Hepatocyte (in vitro differentiated cells): ENCODE data around the gene XDH. TPM values are rescaled to one million over a fixed set of nuclear protein-coding genes. Genes with fewer than 3 reads are reported as not detected.

Source experiments
- DNase-seq: peaks from one replicate; pipeline ENCODE4 v3.0.0-alpha.2; 2016; ENCODE audit warnings: low spot score
- H2AFZ ChIP-seq: fragments of 200-600 bp; sonication (generic); 2 replicates; pipeline ENCODE4 v1.6.0; 2016; ENCODE audit warnings: antibody characterized with exemption, mild to moderate bottlenecking
- H3K27ac ChIP-seq: fragments of 200-600 bp; sonication (generic); 2 replicates; pipeline ENCODE4 v1.5.1; 2016; ENCODE audit warnings: mild to moderate bottlenecking
- H3K27me3 ChIP-seq: fragments of 200-600 bp; sonication (generic); 2 replicates; pipeline ENCODE4 v1.6.1; 2016
- H3K36me3 ChIP-seq: fragments of 200-600 bp; sonication (generic); replicated peaks from 2 replicates; pipeline ENCODE4 v1.5.1; 2016; ENCODE audit warnings: low read depth; ENCODE audit not compliant: insufficient read depth
- H3K4me1 ChIP-seq: fragments of 200-600 bp; sonication (generic); 2 replicates; pipeline ENCODE4 v1.5.1; 2016; ENCODE audit warnings: mild to moderate bottlenecking, moderate library complexity; ENCODE audit not compliant: insufficient read depth
- H3K4me2 ChIP-seq: fragments of 200-600 bp; sonication (generic); 2 replicates; pipeline ENCODE4 v1.6.0; 2016
- H3K4me3 ChIP-seq: fragments of 200-600 bp; sonication (generic); 2 replicates; pipeline ENCODE4 v1.5.1; 2016; ENCODE audit warnings: mild to moderate bottlenecking
- H3K79me2 ChIP-seq: fragments of 200-600 bp; sonication (generic); 2 replicates; pipeline ENCODE4 v1.6.0; 2017; ENCODE audit warnings: mild to moderate bottlenecking
- H3K9me2 ChIP-seq: fragments of 200-600 bp; sonication (generic); replicated peaks from 2 replicates; pipeline ENCODE4 v1.6.0; 2017; ENCODE audit warnings: mild to moderate bottlenecking; ENCODE audit not compliant: insufficient read depth
- H3K9me3 ChIP-seq: fragments of 200-600 bp; sonication (generic); 2 replicates; pipeline ENCODE4 v1.5.1; 2016; ENCODE audit warnings: low read depth, mild to moderate bottlenecking
- H4K20me1 ChIP-seq: fragments of 200-600 bp; sonication (generic); 2 replicates; pipeline ENCODE4 v1.6.0; 2016; ENCODE audit warnings: mild to moderate bottlenecking; ENCODE audit not compliant: insufficient read depth, poor library complexity, severe bottlenecking
- EZH2 ChIP-seq: fragments of 200-600 bp; sonication (generic); IDR thresholded peaks from 2 replicates; pipeline ENCODE4 v1.6.1; 2016; ENCODE audit warnings: antibody characterized with exemption, mild to moderate bottlenecking, borderline replicate concordance
- EZH2phosphoT487 ChIP-seq: fragments of 200-600 bp; sonication (generic); IDR thresholded peaks from one replicate; pipeline ENCODE4 v1.6.1; 2018; ENCODE audit warnings: antibody characterized with exemption, mild to moderate bottlenecking, low read depth, moderate library complexity; ENCODE audit not compliant: unreplicated experiment, severe bottlenecking
- WGBS: methylation state at CpG from one replicate; pipeline ENCODE4 v1.1.6; 2016; ENCODE audit warnings: low lambda C conversion rate; ENCODE audit errors: missing lambda C conversion rate; 5-methylcytosine and 5-hydroxymethylcytosine counted together
- polyA plus RNA-seq: library from polyadenylated mRNA; unstranded; fragments of >200 nt; fragmentation: Nextera tagmentation; extraction: Ambion mirVana; gene quantifications from 2 replicates; pipeline ENCODE4 v1.2.1, GENCODE V29; 2016
- total RNA-seq: library from RNA; depleted of rRNA; stranded (reverse); fragments of >200 nt; gene quantifications from 2 replicates; pipeline ENCODE4 v1.2.3, GENCODE V29; 2014
- TF ChIP-seq, protein P1 (sequence below): fragments of 200-600 bp; sonication (generic); IDR thresholded peaks from 2 replicates; pipeline ENCODE4 v1.5.1; 2016; ENCODE audit warnings: antibody characterized with exemption, mild to moderate bottlenecking; ENCODE audit not compliant: poor library complexity

XDH gene
- total and polyA plus RNA-seq, 2 experiments from 2014 or later, result 1.6 to 6.7 TPM

DNA sequence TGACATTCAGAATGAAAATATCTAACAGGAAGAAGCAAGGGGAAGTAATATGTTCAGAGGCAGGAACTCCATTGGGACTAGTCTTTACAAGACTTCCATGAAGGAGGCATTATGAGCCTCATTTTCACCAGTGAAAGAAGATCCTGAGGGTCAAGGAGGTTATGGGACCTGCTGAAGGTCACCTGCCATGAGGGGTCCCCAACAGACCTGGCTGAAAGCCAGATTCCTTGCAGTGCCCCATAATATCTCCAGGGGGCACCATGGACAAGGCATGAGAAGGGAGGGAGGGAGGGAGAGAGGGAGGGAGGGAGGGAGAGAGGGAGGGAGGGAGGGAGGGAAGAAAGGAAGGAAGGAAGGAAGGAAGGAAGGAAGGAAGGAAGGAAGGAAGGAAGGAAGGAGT, 27.9 kb downstream of the XDH start:
- no peaks in the 10 kb centered on the region for H3K79me2 ChIP-seq
- H3K4me3 ChIP-seq, result no peak overlapping the region
- no peaks in the 10 kb centered on the region for H4K20me1 ChIP-seq
- no peak overlapping the region for H3K4me2 ChIP-seq
- no peaks in the 10 kb centered on the region for H3K27me3 ChIP-seq
- H3K27ac ChIP-seq, result no peak overlapping the region
- no peaks in the 10 kb centered on the region for H3K9me2 ChIP-seq
- DNase-seq, result no peak
- no peaks in the 10 kb centered on the region for H3K36me3 ChIP-seq
- H3K4me1 ChIP-seq, result no peaks in the 10 kb centered on the region
- no peaks in the 10 kb centered on the region for H3K9me3 ChIP-seq
- TF ChIP-seq EZH2phosphoT487 (no peak), EZH2 (no peak)
- TF ChIP-seq, protein P1, sequence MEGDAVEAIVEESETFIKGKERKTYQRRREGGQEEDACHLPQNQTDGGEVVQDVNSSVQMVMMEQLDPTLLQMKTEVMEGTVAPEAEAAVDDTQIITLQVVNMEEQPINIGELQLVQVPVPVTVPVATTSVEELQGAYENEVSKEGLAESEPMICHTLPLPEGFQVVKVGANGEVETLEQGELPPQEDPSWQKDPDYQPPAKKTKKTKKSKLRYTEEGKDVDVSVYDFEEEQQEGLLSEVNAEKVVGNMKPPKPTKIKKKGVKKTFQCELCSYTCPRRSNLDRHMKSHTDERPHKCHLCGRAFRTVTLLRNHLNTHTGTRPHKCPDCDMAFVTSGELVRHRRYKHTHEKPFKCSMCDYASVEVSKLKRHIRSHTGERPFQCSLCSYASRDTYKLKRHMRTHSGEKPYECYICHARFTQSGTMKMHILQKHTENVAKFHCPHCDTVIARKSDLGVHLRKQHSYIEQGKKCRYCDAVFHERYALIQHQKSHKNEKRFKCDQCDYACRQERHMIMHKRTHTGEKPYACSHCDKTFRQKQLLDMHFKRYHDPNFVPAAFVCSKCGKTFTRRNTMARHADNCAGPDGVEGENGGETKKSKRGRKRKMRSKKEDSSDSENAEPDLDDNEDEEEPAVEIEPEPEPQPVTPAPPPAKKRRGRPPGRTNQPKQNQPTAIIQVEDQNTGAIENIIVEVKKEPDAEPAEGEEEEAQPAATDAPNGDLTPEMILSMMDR, result no peak
- H2AFZ ChIP-seq, result no peak overlapping the region

DNA sequence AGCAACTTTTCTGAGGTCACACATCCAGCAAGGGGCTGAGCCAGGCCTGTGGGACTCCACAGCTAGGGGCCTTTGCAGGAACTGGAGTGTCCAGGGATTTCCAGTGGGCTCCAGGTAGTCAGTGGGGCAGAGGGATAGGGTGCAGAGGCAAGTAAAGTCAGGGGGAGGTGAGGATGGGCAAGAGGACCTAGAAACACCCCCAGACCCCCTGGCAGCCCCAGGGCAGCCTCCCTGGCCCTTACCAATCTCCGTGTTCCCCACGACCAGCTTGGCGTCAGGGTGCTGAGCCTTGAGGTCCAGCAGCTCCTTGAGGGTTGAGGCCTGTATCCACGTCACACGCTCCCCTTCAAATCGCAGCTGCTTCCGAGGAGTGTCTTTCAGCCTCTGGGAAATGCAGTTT, 28.4 kb downstream of the XDH start:
- 94% methylated on average over 7 of the region's 7 CpGs for WGBS

DNA sequence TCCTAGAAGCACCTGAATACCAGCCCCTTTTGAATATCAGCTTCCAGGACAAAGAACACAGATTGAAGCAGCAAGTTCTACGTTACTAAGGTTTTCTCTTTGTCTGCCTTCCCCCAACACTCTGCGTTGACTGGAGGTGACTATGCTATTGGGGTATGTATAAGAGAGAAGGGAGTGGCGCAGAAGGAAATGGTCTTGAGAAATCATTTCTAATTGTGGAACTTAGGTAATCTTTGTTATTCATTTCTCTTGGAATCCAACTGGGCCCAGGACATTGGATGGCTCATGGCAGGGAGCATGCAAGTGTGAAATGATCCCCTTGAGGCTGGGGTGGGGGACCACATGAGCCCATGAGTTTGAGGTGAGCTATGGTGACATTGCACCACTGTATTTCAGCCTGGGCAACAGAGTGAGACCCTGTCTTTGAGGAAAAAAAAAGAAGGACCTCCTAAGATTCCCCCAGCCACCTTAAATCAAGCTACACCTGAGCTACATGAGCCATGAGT, 29.7 kb downstream of the XDH start:
- H3K9me3 ChIP-seq, result no peaks in the 10 kb centered on the region
- 91% methylated on average over 3 of the region's 3 CpGs for WGBS
- H3K4me1 ChIP-seq, result no peaks in the 10 kb centered on the region
- no peaks in the 10 kb centered on the region for H4K20me1 ChIP-seq
- no peak overlapping the region for H3K4me2 ChIP-seq
- DNase-seq, result no peak
- no peaks in the 10 kb centered on the region for H3K79me2 ChIP-seq
- TF ChIP-seq EZH2phosphoT487 (no peak), EZH2 (no peak)
- TF ChIP-seq, protein P1, result no peak
- H3K27ac ChIP-seq, result peak overlapping the region; percentile 50
- H3K27me3 ChIP-seq, result no peaks in the 10 kb centered on the region
- H3K4me3 ChIP-seq, result no peak overlapping the region
- no peak overlapping the region for H2AFZ ChIP-seq
- no peaks in the 10 kb centered on the region for H3K36me3 ChIP-seq
- no peaks in the 10 kb centered on the region for H3K9me2 ChIP-seq

More for the DNA sequence above, 28.4 kb downstream of the XDH start:
- no peak for DNase-seq
- Histone ChIP-seq H3K4me2 (no peak overlapping the region), H3K79me2 (no peaks in the 10 kb centered on the region), H3K4me3 (no peak overlapping the region), H3K4me1 (no peaks in the 10 kb centered on the region), H3K27ac (no peak overlapping the region), H3K9me2 (no peaks in the 10 kb centered on the region), H2AFZ (no peak overlapping the region), H4K20me1 (no peaks in the 10 kb centered on the region), H3K9me3 (no peaks in the 10 kb centered on the region), H3K36me3 (no peaks in the 10 kb centered on the region), H3K27me3 (no peaks in the 10 kb centered on the region)
- TF ChIP-seq EZH2, result no peak
- no peak for TF ChIP-seq EZH2phosphoT487
- TF ChIP-seq, protein P1, result no peak

DNA sequence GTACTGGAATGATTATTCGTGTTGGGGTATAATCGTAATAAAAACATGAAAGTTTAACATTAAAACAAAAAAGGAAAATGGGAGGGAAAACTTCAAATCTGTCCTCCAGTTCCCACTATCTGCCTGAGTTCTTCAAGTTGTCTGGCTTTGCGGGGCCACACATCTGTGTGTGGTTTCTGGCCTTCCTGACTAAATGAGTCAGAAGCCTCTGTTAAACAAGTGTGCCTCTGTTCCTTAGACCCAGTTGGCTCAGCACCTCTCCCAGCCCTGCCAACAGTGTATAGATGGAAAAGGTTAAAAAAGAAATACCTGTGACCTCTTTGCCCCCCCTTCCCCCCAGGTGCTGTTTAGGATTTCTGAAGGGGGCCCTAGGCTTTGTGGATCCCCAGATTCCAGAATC, 30.2 kb downstream of the XDH start:
- Histone ChIP-seq H3K4me2 (no peak overlapping the region), H3K27ac (peak overlapping the region; percentile 50)

More for the DNA sequence above, 30.2 kb downstream of the XDH start:
- 83% methylated on average over 3 of the region's 3 CpGs for WGBS
- Histone ChIP-seq H3K9me2 (no peaks in the 10 kb centered on the region), H3K9me3 (no peaks in the 10 kb centered on the region), H3K4me3 (no peak overlapping the region), H3K79me2 (no peaks in the 10 kb centered on the region), H2AFZ (no peak overlapping the region), H3K4me1 (no peaks in the 10 kb centered on the region), H4K20me1 (no peaks in the 10 kb centered on the region), H3K27me3 (no peaks in the 10 kb centered on the region), H3K36me3 (no peaks in the 10 kb centered on the region)
- TF ChIP-seq, protein P1, result no peak
- no peak for TF ChIP-seq EZH2
- no peak for TF ChIP-seq EZH2phosphoT487
- peak; percentile 25 for DNase-seq
